Aorta (tissue), 5 donors: ENCODE results near the gene TEX54. TPM values are rescaled to one million over a fixed set of nuclear protein-coding genes. Genes with fewer than 3 reads are reported as not detected.

ENCODE experiments used
- ATAC-seq: fragments of 200-7000 bp; cut with Tn5 transposase; one replicate; pipeline ENCODE4 v1.9.1; 2022; ENCODE audit warnings: moderate library complexity; ENCODE audit not compliant: low FRiP score
- DNase-seq, 2 donors: peaks; one replicate each; pipeline ENCODE4 v3.0.0-alpha.2; 2020
- H3K27ac ChIP-seq, 2 donors: one replicate each; pipeline ENCODE4 v1.5.1; 2013; ENCODE audit warnings: low read length in 2 of 2, mild to moderate bottlenecking in 2 of 2, moderate library complexity in 2 of 2, control low read depth in 1 of 2, inconsistent platforms in 1 of 2, low read depth in 1 of 2
- H3K27me3 ChIP-seq, 2 donors: one replicate each; pipeline ENCODE4 v1.6.1; 2013; ENCODE audit warnings: control low read depth in 1 of 2, low read length in 1 of 2, mild to moderate bottlenecking in 1 of 2, moderate library complexity in 1 of 2; ENCODE audit not compliant: insufficient read depth in 2 of 2, control insufficient read depth in 1 of 2
- H3K36me3 ChIP-seq, 2 donors: one replicate each; pipeline ENCODE4 v1.6.1; 2013; ENCODE audit warnings: control low read depth in 1 of 2, low read length in 1 of 2, mild to moderate bottlenecking in 1 of 2; ENCODE audit not compliant: insufficient read depth in 2 of 2, control insufficient read depth in 1 of 2
- H3K4me1 ChIP-seq, 2 donors: one replicate each; pipeline ENCODE4 v1.6.1; 2013; ENCODE audit warnings: low read length in 2 of 2, control low read depth in 1 of 2, mild to moderate bottlenecking in 1 of 2, moderate library complexity in 1 of 2; ENCODE audit not compliant: insufficient read depth in 2 of 2, control insufficient read depth in 1 of 2
- H3K4me3 ChIP-seq, 2 donors: one replicate each; pipeline ENCODE4 v1.5.1; 2013; ENCODE audit warnings: low read length in 2 of 2, control low read depth in 1 of 2, mild to moderate bottlenecking in 1 of 2
- H3K9me3 ChIP-seq: one replicate; pipeline ENCODE4 v1.6.1; 2013; ENCODE audit warnings: mild to moderate bottlenecking, low read length; ENCODE audit not compliant: control insufficient read depth
- WGBS, 2 donors: extraction: QIAGEN DNeasy Blood & Tissue Kit; methylation state at CpG; one replicate each; pipeline ENCODE4 v1.1.7; 2013; 5-methylcytosine and 5-hydroxymethylcytosine counted together
- intact Hi-C, 2 donors: fragments of 100-400 bp; cut with DNase I; formaldehyde crosslinking; loops; one replicate each; pipeline versions ENCODE4 v1.14.2 to v1.15.0; 2022
- polyA plus RNA-seq, 2 donors: library from polyadenylated mRNA; stranded (reverse); fragments of 200-250 nt; gene quantifications; one replicate each; pipeline ENCODE4 v1.2.3, GENCODE V29; 2013
- total RNA-seq, 2 donors: library from RNA; stranded (reverse); fragmentation: NEBNext Ultra II Directional; extraction: Animal tissue kit (Norgen Biotek cat#: 25700); gene quantifications; one replicate each; pipeline ENCODE4 v1.2.1, GENCODE V29; 2021
- donor health status: healthy with polysubstance abuse.
- donor health status: Bipolar disorder and iron deficiency.
- donor health status: DM: no; HTN: no; CAD: no.
- donor health status: DM: no; HTN: no; CAD: no.
- donor health status: DM: yes; HTN: yes; CAD: no.

The TEX54 gene
- total and polyA plus RNA-seq, 4 donors, result 5.5 TPM; not detected in 3

DNA sequence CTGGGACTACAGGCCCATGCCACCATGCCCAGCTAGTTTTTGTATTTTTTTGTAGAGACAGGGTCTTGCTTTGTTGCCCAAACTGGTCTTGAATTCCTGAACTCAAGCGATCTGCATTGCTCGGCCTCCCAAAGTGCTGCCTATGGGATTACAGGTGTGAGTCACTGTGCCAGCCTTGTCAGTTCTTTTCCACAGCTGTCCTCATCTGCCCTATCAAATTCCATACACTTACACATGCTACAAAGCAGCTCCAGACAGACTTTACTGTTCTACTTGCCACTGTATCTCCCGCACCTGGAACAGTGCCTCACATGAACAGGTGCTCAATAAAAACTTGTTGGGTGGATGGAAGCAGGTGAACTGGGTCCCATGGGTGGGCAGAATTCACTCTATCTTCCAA, 9.0 kb downstream of the TEX54 start:
- DNase-seq (no peak), ATAC-seq (no peak)
- H3K4me3 ChIP-seq, result no peak overlapping the region
- WGBS, 2 donors, result 93 to 97% methylated on average over 3 of the region's 3 CpGs
- no peak overlapping the region for H3K27ac ChIP-seq
- peaks cover 10 to 17% of the 10 kb centered on the region in 2 donors for H3K36me3 ChIP-seq
- H3K9me3 ChIP-seq, result no peaks in the 10 kb centered on the region
- H3K27me3 ChIP-seq, result no peaks in the 10 kb centered on the region
- H3K4me1 ChIP-seq, result no peaks in the 10 kb centered on the region
- intact Hi-C loops, result no loop called here

DNA sequence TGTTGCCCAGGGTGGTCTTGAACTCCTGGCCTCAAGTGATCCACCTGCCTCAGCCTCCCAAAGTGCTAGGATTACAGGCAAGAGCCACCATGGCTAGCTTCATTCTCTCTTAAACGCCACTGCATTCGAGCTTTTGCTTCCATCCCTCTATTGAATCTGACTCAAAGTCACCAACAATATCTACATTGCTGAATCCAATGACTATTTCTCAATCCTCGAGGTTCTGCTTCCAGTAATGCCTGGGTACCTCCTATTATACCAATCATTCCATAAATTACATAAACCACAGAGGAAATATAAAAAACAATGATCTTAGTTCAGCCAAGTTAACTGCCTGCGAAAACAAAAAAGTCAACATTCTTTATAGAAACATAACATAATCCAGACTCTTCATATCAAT, 15.5 kb downstream of the TEX54 start:
- WGBS, 2 donors, result 83 to 87% methylated on average over 4 of the region's 4 CpGs
- H3K27ac ChIP-seq, result no peak overlapping the region
- H3K4me3 ChIP-seq, result no peak overlapping the region
- intact Hi-C loops, result no loop called here
- H3K27me3 ChIP-seq, result no peaks in the 10 kb centered on the region
- H3K4me1 ChIP-seq, result no peaks in the 10 kb centered on the region
- no peaks in the 10 kb centered on the region for H3K9me3 ChIP-seq
- no peak for DNase-seq
- H3K36me3 ChIP-seq, result no peaks in the 10 kb centered on the region
- ATAC-seq, result no peak

- Histone ChIP-seq H3K36me3 (no peaks in the 10 kb centered on the region), H3K27ac (no peak overlapping the region), H3K4me1 (no peaks in the 10 kb centered on the region), H3K9me3 (no peaks in the 10 kb centered on the region), H3K4me3 (no peak overlapping the region), H3K27me3 (no peaks in the 10 kb centered on the region)
- no peak for DNase-seq
- 87 to 89% methylated on average over 8 of the region's 8 CpGs for whole genome bisulfite sequencing, 2 donors
- intact Hi-C loops, result no loop called here
- ATAC-seq, result no peak
These were observed 16.1 kb downstream of the TEX54 start for GRCh38 chr11:62816557-62816956.

DNA sequence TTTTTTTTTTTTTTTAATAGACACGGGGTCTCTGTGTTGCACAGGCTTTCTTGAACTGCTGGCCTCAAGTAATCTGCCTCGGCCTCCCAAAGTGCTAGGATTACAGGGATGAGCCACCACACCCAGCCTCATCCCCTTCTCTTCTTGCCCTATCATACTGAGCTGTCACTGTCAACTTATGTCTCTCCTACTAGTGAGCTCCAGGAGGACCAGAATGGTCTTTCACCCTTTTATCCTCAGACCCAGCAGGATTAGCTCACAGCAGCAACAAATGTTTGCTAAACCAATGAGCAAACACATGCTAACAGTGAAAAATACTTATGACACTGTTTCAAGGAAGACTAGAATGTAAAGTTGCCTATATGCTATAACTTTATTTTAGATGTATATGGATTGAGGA, 21.0 kb downstream of the TEX54 start:
- no peak for ATAC-seq
- Histone ChIP-seq H3K27me3 (no peaks in the 10 kb centered on the region), H3K27ac (no peak overlapping the region)

GRCh38 chr11:62810748-62811147, 21.9 kb downstream of the TEX54 start:
- Histone ChIP-seq H3K9me3 (no peaks in the 10 kb centered on the region), H3K27me3 (no peaks in the 10 kb centered on the region), H3K4me1 (no peaks in the 10 kb centered on the region), H3K4me3 (no peak overlapping the region), H3K27ac (no peak overlapping the region), H3K36me3 (no peaks in the 10 kb centered on the region)
- WGBS, 2 donors, result 16 to 21% methylated on average over 1 of the region's 1 CpG
- DNase-seq (no peak), ATAC-seq (no peak)
- intact Hi-C loops, result no loop called here

More for the DNA sequence above, 21.0 kb downstream of the TEX54 start:
- no peak for DNase-seq
- H3K4me3 ChIP-seq, result no peak overlapping the region
- no peaks in the 10 kb centered on the region for H3K9me3 ChIP-seq
- no peaks in the 10 kb centered on the region for H3K36me3 ChIP-seq
- intact Hi-C loops, result no loop called here
- WGBS, 2 donors, result 73 to 80% methylated on average over 2 of the region's 2 CpGs
- no peaks in the 10 kb centered on the region for H3K4me1 ChIP-seq

DNA sequence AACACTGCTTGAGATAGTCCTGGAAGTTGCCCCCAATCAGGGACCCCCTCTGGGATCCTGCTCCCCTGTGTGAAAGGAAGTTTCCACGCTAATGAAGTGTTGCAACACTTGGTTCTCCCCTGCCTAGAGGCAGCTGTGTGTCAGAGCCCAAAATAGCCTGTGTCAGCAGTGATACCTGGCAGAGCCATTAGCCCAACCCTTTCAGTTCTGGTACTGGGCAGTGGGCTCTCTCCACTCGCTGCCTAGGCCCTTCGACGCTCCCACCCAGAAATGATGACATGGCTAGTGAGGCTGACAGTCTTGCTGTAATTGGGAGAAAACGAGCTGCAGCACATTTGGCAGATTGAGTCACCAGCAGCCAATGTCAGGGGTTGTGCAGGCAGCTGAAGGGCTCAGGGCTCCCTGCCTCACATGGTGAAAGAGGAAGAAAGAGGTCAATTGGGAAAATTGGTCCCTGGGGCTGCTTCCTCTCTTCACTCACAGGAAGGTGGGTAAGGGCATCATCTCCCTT, 26.0 kb downstream of the TEX54 start:
- H3K27me3 ChIP-seq, result peaks cover 0 to 1% of the 10 kb centered on the region in 2 donors
- WGBS, 2 donors, result 68 to 71% methylated on average over 5 of the region's 5 CpGs
- H3K9me3 ChIP-seq, result no peaks in the 10 kb centered on the region
- H3K4me1 ChIP-seq, result peaks cover 0 to 2% of the 10 kb centered on the region in 2 donors
- H3K36me3 ChIP-seq, result peaks cover 0 to 4% of the 10 kb centered on the region in 2 donors
- peak overlapping the region in 1 of 2 donors; percentile 12 for H3K27ac ChIP-seq
- no peak overlapping the region for H3K4me3 ChIP-seq
- intact Hi-C loops, result no loop called here
- no peak for ATAC-seq
- peak in 1 of 2 donors; percentile 63 for DNase-seq

DNA sequence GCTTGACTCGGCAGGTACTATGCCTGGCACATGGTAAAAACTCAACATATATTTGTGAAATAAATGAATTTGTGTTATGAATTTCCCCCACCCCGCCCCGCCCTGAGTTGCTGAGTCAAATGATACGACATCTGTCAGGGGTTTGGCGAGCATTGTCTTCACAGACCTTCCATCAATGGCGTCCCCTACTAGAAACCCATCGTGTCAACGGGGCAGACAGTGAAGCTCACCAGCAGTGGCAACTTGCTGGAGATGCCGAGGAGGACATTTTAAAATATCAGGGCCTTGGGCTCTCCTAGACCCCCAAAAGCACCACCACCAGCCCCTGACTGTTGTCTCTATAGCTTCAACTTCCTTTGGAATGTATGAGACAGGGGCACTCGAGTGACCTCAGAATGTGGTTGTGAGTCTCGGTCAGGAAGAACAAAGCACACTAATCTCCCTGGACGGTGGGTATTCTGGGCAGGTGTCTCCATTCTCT, 26.6 kb downstream of the TEX54 start:
- ATAC-seq (no peak), DNase-seq (no peak)
- peaks cover 0 to 1% of the 10 kb centered on the region in 2 donors for H3K27me3 ChIP-seq
- H3K27ac ChIP-seq, result peak overlapping the region in 1 of 2 donors; percentile 12
- H3K9me3 ChIP-seq, result no peaks in the 10 kb centered on the region
- peak overlapping the region; percentile 64 to 67 for H3K4me3 ChIP-seq
- WGBS, 2 donors, result 24 to 26% methylated on average over 12 of the region's 12 CpGs
- H3K4me1 ChIP-seq, result peaks cover 0 to 2% of the 10 kb centered on the region in 2 donors
- intact Hi-C loops, result no loop called here
- peaks cover 0 to 10% of the 10 kb centered on the region in 2 donors for H3K36me3 ChIP-seq

- H3K27ac ChIP-seq, result peak within 1 kb of the TSS in 1 of 2 donors; percentile 79
- DNase-seq, result peak; percentile 95 to 98
- peaks cover 0 to 2% of the 10 kb centered on the region in 2 donors for H3K4me1 ChIP-seq
- intact Hi-C loops, result no loop called here
- peak; percentile 99 for ATAC-seq
- H3K4me3 ChIP-seq, result peak within 1 kb of the TSS; percentile 94 to 97
- peaks cover 0 to 11% of the 10 kb centered on the region in 2 donors for H3K36me3 ChIP-seq
- peaks cover 0 to 1% of the 10 kb centered on the region in 2 donors for H3K27me3 ChIP-seq
- no peaks in the 10 kb centered on the region for H3K9me3 ChIP-seq
- WGBS, 2 donors, result 0% methylated on average over 77 of the region's 77 CpGs
These were observed 27.4 kb downstream of the TEX54 start, which contains the start of gene NXF1 for GRCh38 chr11:62805076-62805892. TSS of gene NXF1 (minus strand) at chr11:62805440. CDS start at chr11:62805356, 84 bp downstream.
